Iris pigment epithelial cell (primary cell): ENCODE measurements around the gene KCNH4.

Source experiments
- DNase-seq: peaks from one replicate; pipeline ENCODE4 v3.0.0-alpha.2; 2011; ENCODE audit warnings: low read depth

The KCNH4 gene

GRCh38 chr17:42117397-42118125, 63.4 kb downstream of the KCNH4 start:
- DNase-seq = no peak

- peak; percentile 80 for DNase-seq
Observed at GRCh38 chr17:42116705-42117396, 64.1 kb downstream of the KCNH4 start.

GRCh38 chr17:42114118-42114517, 66.8 kb downstream of the KCNH4 start:
- no peak for DNase-seq

GRCh38 chr17:42113293-42114069, 67.5 kb downstream of the KCNH4 start:
- DNase-seq = no peak

GRCh38 chr17:42112552-42113176, 68.3 kb downstream of the KCNH4 start, which contains the start of gene DHX58:
TSS of gene DHX58 (minus strand) at chr17:42112714. CDS start at chr17:42111892, 822 bp downstream.
- peak; percentile 94 for DNase-seq

- DNase-seq = peak; percentile 57
Observed at GRCh38 chr17:42111871-42112551, 68.9 kb downstream of the KCNH4 start.

GRCh38 chr17:42111265-42111636, 69.7 kb downstream of the KCNH4 start:
- no peak for DNase-seq

GRCh38 chr17:42110301-42111264, 70.4 kb downstream of the KCNH4 start:
- no peak for DNase-seq

- no peak for DNase-seq
Observed at GRCh38 chr17:42109086-42109485, 71.9 kb downstream of the KCNH4 start.

GRCh38 chr17:42107597-42108576, 73.1 kb downstream of the KCNH4 start:
- peak; percentile 57 for DNase-seq

- no peak for DNase-seq
Observed at GRCh38 chr17:42107124-42107523, 73.8 kb downstream of the KCNH4 start.
